ENCODE data around the gene RGPD3. TPM values are rescaled to one million over a fixed set of nuclear protein-coding genes. Genes with fewer than 3 reads are reported as not detected.
A peak's percentile ranks its signal among the peaks of the same experiment; 100 is the strongest.
"Not testable (repeated sequence)": the region's sequence is repeated elsewhere in the genome, so short reads cannot be mapped to it uniquely, and the experiment has no call there.

RGPD3 gene
- total RNA-seq, result 0.36 and 0.59 TPM in 2 replicates

DNA sequence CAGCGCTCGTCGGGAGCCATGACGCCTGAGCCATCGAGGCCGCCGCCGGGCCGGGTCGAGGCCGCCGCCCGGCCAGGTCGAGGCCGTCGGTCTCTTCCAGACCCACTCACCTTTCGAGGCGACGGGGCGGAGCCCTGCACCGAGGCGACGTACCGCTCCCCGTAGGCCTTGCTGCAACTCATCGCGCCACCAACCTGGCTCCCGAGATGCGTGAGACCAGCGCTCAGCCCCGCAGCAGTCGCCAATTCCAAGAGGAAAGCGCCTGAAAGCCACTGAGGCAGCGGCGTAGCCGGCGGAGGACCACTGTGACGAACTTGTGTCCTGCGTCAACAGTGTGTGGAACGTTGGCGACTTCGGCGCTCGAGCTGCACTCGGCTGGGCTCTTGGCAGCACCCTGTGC lies at the start of gene RGPD3:
TSS of gene RGPD3 (minus strand) at position 307 of the 400 bp plus-strand sequence. CDS start at position 182, 125 bp downstream.
- not testable (repeated sequence) for H3K79me2 ChIP-seq (ENCODE audit: insufficient read depth, low read length); H2AFZ ChIP-seq (ENCODE audit: low read length); H3K4me3 ChIP-seq (ENCODE audit: insufficient read depth, low read length); H4K20me1 ChIP-seq (ENCODE audit: insufficient read depth, low read length); H3K27me3 ChIP-seq (ENCODE audit: insufficient read depth, low read length); H3K9me3 ChIP-seq (ENCODE audit: low read depth, low read length); H3K4me1 ChIP-seq (ENCODE audit: insufficient read depth, low read length); H3K36me3 ChIP-seq (ENCODE audit: insufficient read depth, low read length); DNase-seq (ENCODE audit: insufficient read length, low spot score, missing footprints); H3K27ac ChIP-seq (ENCODE audit: low read depth, low read length); H3K4me2 ChIP-seq (ENCODE audit: insufficient read depth, low read length)

- Histone ChIP-seq H4K20me1 (ENCODE audit: insufficient read depth, low read length) (no peaks in the 10 kb centered on the region), H2AFZ (ENCODE audit: low read length) (no peak overlapping the region), H3K36me3 (ENCODE audit: insufficient read depth, low read length) (no peaks in the 10 kb centered on the region), H3K4me3 (ENCODE audit: insufficient read depth, low read length) (no peak overlapping the region), H3K4me2 (ENCODE audit: insufficient read depth, low read length) (no peak overlapping the region), H3K4me1 (ENCODE audit: insufficient read depth, low read length) (no peaks in the 10 kb centered on the region), H3K27me3 (ENCODE audit: insufficient read depth, low read length) (no peaks in the 10 kb centered on the region), H3K9me3 (ENCODE audit: low read depth, low read length) (no peaks in the 10 kb centered on the region), H3K79me2 (ENCODE audit: insufficient read depth, low read length) (no peaks in the 10 kb centered on the region), H3K27ac (ENCODE audit: low read depth, low read length) (no peak overlapping the region)
- peak; percentile 38 for DNase-seq (ENCODE audit: insufficient read length, low spot score, missing footprints)
- no peak for TF ChIP-seq CTCF (IDR thresholded peaks at IDR 0.05; ENCODE audit: extremely low read depth, low read depth, low read length)
Measured at GRCh38 chr2:106517329-106517728, 49.1 kb upstream of the RGPD3 start.

DNA sequence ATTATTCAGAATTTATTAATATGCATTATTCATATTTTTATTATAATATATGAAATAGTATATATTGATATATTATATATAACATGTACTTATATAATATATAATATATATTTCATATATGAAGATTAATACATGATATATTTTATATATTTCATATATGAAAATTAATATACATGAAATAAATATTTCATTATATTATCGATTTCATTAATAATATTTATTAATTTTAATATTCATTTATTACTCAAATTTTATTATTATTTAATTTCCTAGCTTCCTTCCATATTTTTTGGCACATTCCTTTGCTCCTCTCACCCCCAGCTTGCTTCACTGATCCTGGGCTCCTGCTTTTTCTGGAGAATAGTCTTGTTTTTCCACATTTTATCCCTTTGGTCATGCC lies 48.7 kb upstream of the RGPD3 start:
- Histone ChIP-seq H3K79me2 (ENCODE audit: insufficient read depth, low read length) (no peaks in the 10 kb centered on the region), H3K4me3 (ENCODE audit: insufficient read depth, low read length) (no peak overlapping the region), H3K9me3 (ENCODE audit: low read depth, low read length) (no peaks in the 10 kb centered on the region), H3K4me1 (ENCODE audit: insufficient read depth, low read length) (no peaks in the 10 kb centered on the region), H3K27me3 (ENCODE audit: insufficient read depth, low read length) (no peaks in the 10 kb centered on the region), H2AFZ (ENCODE audit: low read length) (no peak overlapping the region), H4K20me1 (ENCODE audit: insufficient read depth, low read length) (no peaks in the 10 kb centered on the region), H3K27ac (ENCODE audit: low read depth, low read length) (no peak overlapping the region), H3K36me3 (ENCODE audit: insufficient read depth, low read length) (no peaks in the 10 kb centered on the region), H3K4me2 (ENCODE audit: insufficient read depth, low read length) (no peak overlapping the region)
- TF ChIP-seq CTCF (IDR thresholded peaks at IDR 0.05; ENCODE audit: extremely low read depth, low read depth, low read length), result no peak
- no peak for DNase-seq (ENCODE audit: insufficient read length, low spot score, missing footprints)

DNA sequence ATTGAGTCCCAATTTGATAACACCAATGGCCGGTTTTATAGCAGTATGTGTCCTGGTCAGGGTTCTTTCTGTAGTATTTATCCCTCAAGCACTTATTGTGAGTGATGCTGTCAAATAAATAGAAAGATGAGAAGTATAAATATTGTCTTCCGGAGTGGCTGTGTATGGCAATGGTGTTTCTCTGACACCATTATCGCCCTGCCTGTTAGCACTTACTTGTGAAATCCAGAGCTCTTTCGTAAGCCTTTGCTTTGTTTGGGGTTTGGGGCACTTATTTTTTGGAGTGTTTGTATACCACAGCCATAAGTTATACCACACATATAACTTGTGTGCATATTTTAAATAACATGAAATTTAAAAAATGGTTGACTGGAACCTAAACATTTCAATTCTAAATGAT lies 48.2 kb upstream of the RGPD3 start:
- Histone ChIP-seq H4K20me1 (ENCODE audit: insufficient read depth, low read length) (no peaks in the 10 kb centered on the region), H3K4me1 (ENCODE audit: insufficient read depth, low read length) (no peaks in the 10 kb centered on the region), H3K9me3 (ENCODE audit: low read depth, low read length) (no peaks in the 10 kb centered on the region), H3K4me2 (ENCODE audit: insufficient read depth, low read length) (no peak overlapping the region), H3K36me3 (ENCODE audit: insufficient read depth, low read length) (no peaks in the 10 kb centered on the region), H3K27ac (ENCODE audit: low read depth, low read length) (no peak overlapping the region), H2AFZ (ENCODE audit: low read length) (no peak overlapping the region), H3K79me2 (ENCODE audit: insufficient read depth, low read length) (no peaks in the 10 kb centered on the region), H3K4me3 (ENCODE audit: insufficient read depth, low read length) (no peak overlapping the region), H3K27me3 (ENCODE audit: insufficient read depth, low read length) (no peaks in the 10 kb centered on the region)
- no peak for TF ChIP-seq CTCF (IDR thresholded peaks at IDR 0.05; ENCODE audit: extremely low read depth, low read depth, low read length)
- no peak for DNase-seq (ENCODE audit: insufficient read length, low spot score, missing footprints)

GRCh38 chr2:106514827-106515226 lies 46.6 kb upstream of the RGPD3 start:
- not testable (repeated sequence) for DNase-seq (ENCODE audit: insufficient read length, low spot score, missing footprints); H3K4me3 ChIP-seq (ENCODE audit: insufficient read depth, low read length); H2AFZ ChIP-seq (ENCODE audit: low read length); H3K9me3 ChIP-seq (ENCODE audit: low read depth, low read length); H3K36me3 ChIP-seq (ENCODE audit: insufficient read depth, low read length); H3K27me3 ChIP-seq (ENCODE audit: insufficient read depth, low read length); H3K4me2 ChIP-seq (ENCODE audit: insufficient read depth, low read length); H3K79me2 ChIP-seq (ENCODE audit: insufficient read depth, low read length); H4K20me1 ChIP-seq (ENCODE audit: insufficient read depth, low read length); H3K27ac ChIP-seq (ENCODE audit: low read depth, low read length); H3K4me1 ChIP-seq (ENCODE audit: insufficient read depth, low read length)

DNA sequence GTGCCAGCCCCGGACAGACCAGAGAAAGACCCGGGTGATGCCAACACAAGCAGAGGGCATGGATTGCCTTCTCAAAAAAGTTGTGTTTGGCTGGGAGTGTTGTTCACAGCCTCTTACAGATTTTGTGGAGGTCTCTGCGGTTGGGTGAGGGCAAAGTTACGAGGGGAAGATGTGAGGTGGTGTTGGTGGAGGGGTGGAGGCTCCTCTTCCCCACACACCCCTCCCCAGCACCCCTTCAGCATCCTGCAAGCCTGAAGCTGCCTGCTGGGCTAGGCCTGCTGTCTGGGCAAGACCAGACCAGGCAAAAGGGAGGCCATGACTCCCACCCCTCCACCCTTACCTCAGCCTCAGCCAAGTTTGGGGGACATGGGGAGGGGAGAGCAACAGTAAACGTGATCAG lies 45.2 kb upstream of the RGPD3 start:
- H3K4me1 ChIP-seq (ENCODE audit: insufficient read depth, low read length); H3K4me2 ChIP-seq (ENCODE audit: insufficient read depth, low read length); H3K27ac ChIP-seq (ENCODE audit: low read depth, low read length); H3K36me3 ChIP-seq (ENCODE audit: insufficient read depth, low read length); H3K79me2 ChIP-seq (ENCODE audit: insufficient read depth, low read length); H3K4me3 ChIP-seq (ENCODE audit: insufficient read depth, low read length); H3K27me3 ChIP-seq (ENCODE audit: insufficient read depth, low read length); H4K20me1 ChIP-seq (ENCODE audit: insufficient read depth, low read length); H2AFZ ChIP-seq (ENCODE audit: low read length); DNase-seq (ENCODE audit: insufficient read length, low spot score, missing footprints); H3K9me3 ChIP-seq (ENCODE audit: low read depth, low read length): not testable (repeated sequence)

DNA sequence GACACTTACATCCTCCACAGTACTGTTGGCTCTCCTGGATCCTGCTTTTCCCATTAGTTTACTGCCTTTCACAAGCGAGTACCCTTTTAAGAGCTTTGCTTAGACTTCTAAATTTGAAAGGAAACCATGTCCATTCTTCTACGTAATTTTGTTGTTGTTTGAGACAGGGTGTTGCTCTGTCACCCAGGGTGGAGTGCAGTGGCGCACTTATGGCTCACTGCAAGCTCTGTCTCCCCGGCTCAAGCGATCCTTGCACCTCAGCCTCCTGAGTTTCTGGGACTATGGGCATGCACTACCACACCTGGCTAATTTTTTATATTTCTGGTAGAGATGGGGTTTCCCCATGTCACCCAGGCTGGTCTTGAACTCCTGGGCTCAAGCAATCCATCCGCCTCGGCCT lies 43.7 kb upstream of the RGPD3 start:
- DNase-seq (ENCODE audit: insufficient read length, low spot score, missing footprints), result not testable (repeated sequence)

More for the DNA sequence above, 43.7 kb upstream of the RGPD3 start:
- H3K9me3 ChIP-seq (ENCODE audit: low read depth, low read length); H4K20me1 ChIP-seq (ENCODE audit: insufficient read depth, low read length); H3K4me1 ChIP-seq (ENCODE audit: insufficient read depth, low read length); H3K79me2 ChIP-seq (ENCODE audit: insufficient read depth, low read length); H3K36me3 ChIP-seq (ENCODE audit: insufficient read depth, low read length); H3K27me3 ChIP-seq (ENCODE audit: insufficient read depth, low read length); H3K27ac ChIP-seq (ENCODE audit: low read depth, low read length): not testable (repeated sequence)
- Histone ChIP-seq H2AFZ (ENCODE audit: low read length) (peak overlapping the region; percentile 81), H3K4me3 (ENCODE audit: insufficient read depth, low read length) (peak overlapping the region; percentile 58), H3K4me2 (ENCODE audit: insufficient read depth, low read length) (peak overlapping the region; percentile 74)

All from osteoblast (primary cell).